HepG2 (cell line): Measurements from ENCODE around the gene KMT2B. TPM values are rescaled to one million over a fixed set of nuclear protein-coding genes. Genes with fewer than 3 reads are reported as not detected.

Experiments used
- ATAC-seq: fragments of 200-7000 bp; cut with Tn5 transposase; 3 replicates; pipeline ENCODE4 v1.9.1; 2020; ENCODE audit warnings: mild to moderate bottlenecking, moderate library complexity
- BruUV-seq: library from RNA; stranded (reverse); fragments of 400-500 nt; replicated peaks from 2 replicates; lab custom pipeline; 2021; lab: Mats Ljungman, UMichigan
- CTCF ChIA-PET: fragments of 300-600 bp; formaldehyde crosslinking; extraction: SDS; loops from one replicate; lab custom pipeline; 2021; ENCODE audit warnings: low total read pairs, inconsistent platforms, low intra/inter-chr PET ratio; lab: Yijun Ruan, JAX
- POLR2A ChIA-PET: fragments of 350-600 bp; sonication (Branson Sonifier 250); formaldehyde crosslinking; loops from one replicate; lab custom pipeline; 2020; ENCODE audit warnings: antibody characterized with exemption, inconsistent platforms; lab: Yijun Ruan, JAX
- DNase-seq: peaks from one replicate; pipeline ENCODE4 v3.0.0-alpha.2; 2015; ENCODE audit warnings: low spot score
- FAIRE-seq: peaks from 3 replicates; lab custom pipeline; 2011; peaks lifted over from hg19 to GRCh38; lab: Jason Lieb, UNC
- H2AFZ ChIP-seq: one replicate; pipeline ENCODE4 v1.6.1; 2011; ENCODE audit warnings: low read length, inconsistent platforms
- H3K27ac ChIP-seq: fragments of 300-600 bp; 3 replicates; pipeline ENCODE4 v1.8.0; 2011; ENCODE audit warnings: mixed run types, mild to moderate bottlenecking, mixed read lengths, low read length, inconsistent platforms; ENCODE audit not compliant: insufficient read depth; ENCODE audit errors: extremely low read length
- H3K27me3 ChIP-seq, 2 experiments: fragments of 200-600 bp in 1 of 2; 2 replicates in 1 of 2; 3 replicates in 1 of 2; pipeline versions ENCODE4 v1.6.0 to v1.8.0; 2011; ENCODE audit warnings: low read length in 2 of 2, mild to moderate bottlenecking in 2 of 2, moderate library complexity in 2 of 2, inconsistent platforms in 1 of 2; ENCODE audit not compliant: insufficient read depth in 2 of 2, control insufficient read depth in 1 of 2
- H3K36me3 ChIP-seq, 2 experiments: fragments of 200-600 bp in 1 of 2; replicated peaks in 1 of 2; 2 replicates in 1 of 2; 3 replicates in 1 of 2; pipeline versions ENCODE4 v1.5.1 to v1.8.0; 2011; ENCODE audit warnings: low read length in 2 of 2, inconsistent platforms in 1 of 2; ENCODE audit not compliant: insufficient read depth in 2 of 2, control insufficient read depth in 1 of 2
- H3K4me1 ChIP-seq: 2 replicates; pipeline ENCODE4 v1.5.1; 2012; ENCODE audit warnings: low read length, inconsistent platforms; ENCODE audit not compliant: insufficient read depth
- H3K4me2 ChIP-seq: 2 replicates; pipeline ENCODE4 v1.6.0; 2011; ENCODE audit warnings: low read depth, low read length, inconsistent platforms
- H3K4me3 ChIP-seq, 3 experiments: fragments of 200-600 bp in 1 of 3; sonication (generic), shearing (Covaris generic) in 1 of 3; replicated peaks in 1 of 3; 2 replicates each; pipeline ENCODE4 v1.5.1; 2011 to 2016; ENCODE audit warnings: low read length in 3 of 3, inconsistent platforms in 2 of 3, low read depth in 2 of 3, mild to moderate bottlenecking in 2 of 3, control low read depth in 1 of 3, mixed read lengths in 1 of 3; ENCODE audit not compliant: insufficient read depth in 1 of 3
- H3K79me2 ChIP-seq: one replicate; pipeline ENCODE4 v1.6.1; 2011; ENCODE audit warnings: low read length, inconsistent platforms; ENCODE audit not compliant: insufficient read depth
- H3K9ac ChIP-seq: 2 replicates; pipeline ENCODE4 v1.6.0; 2011; ENCODE audit warnings: mild to moderate bottlenecking, low read depth, low read length, inconsistent platforms; ENCODE audit not compliant: insufficient read depth
- H3K9me3 ChIP-seq: 2 replicates; pipeline ENCODE4 v1.5.1; 2012; ENCODE audit warnings: mild to moderate bottlenecking, low read length
- H4K20me1 ChIP-seq: 2 replicates; pipeline ENCODE4 v1.6.0; 2011; ENCODE audit warnings: inconsistent platforms, mild to moderate bottlenecking, low read length, moderate library complexity; ENCODE audit not compliant: insufficient read depth
- FOXA1 ChIP-seq, 2 experiments: fragments of 450-650 bp in 1 of 2; sonication (generic) in 1 of 2; formaldehyde crosslinking in 1 of 2; IDR thresholded peaks; 2 replicates each; pipeline versions ENCODE4 v1.4.0 to v1.6.1; 2016 to 2020; ENCODE audit warnings: missing genetic modification reagents in 1 of 2
- GATAD1 ChIP-seq: IDR thresholded peaks from 2 replicates; pipeline ENCODE4 v1.6.1; 2016; ENCODE audit warnings: missing genetic modification reagents, missing compliant biosample characterization
- HOXA3 ChIP-seq: sonication (generic); formaldehyde crosslinking; IDR thresholded peaks from 2 replicates; pipeline ENCODE4 v1.5.0; 2020; ENCODE audit warnings: missing genetic modification reagents
- NAIF1 ChIP-seq: sonication (generic); formaldehyde crosslinking; IDR thresholded peaks from 2 replicates; pipeline ENCODE4 v1.5.0; 2020; ENCODE audit warnings: mild to moderate bottlenecking, missing genetic modification reagents, borderline replicate concordance
- ONECUT2 ChIP-seq: sonication (generic); formaldehyde crosslinking; IDR thresholded peaks from 2 replicates; pipeline ENCODE4 v1.4.0; 2020; ENCODE audit warnings: missing genetic modification reagents
- PCBP1 ChIP-seq: fragments of 200-400 bp; formaldehyde crosslinking; IDR thresholded peaks from 2 replicates; pipeline ENCODE4 v1.6.1; 2017; ENCODE audit warnings: mild to moderate bottlenecking, low read depth, low read length, borderline replicate concordance
- PCBP2 ChIP-seq: fragments of 200-400 bp; formaldehyde crosslinking; optimal IDR thresholded peaks from 2 replicates; pipeline ENCODE3; 2018; ENCODE audit warnings: low read length, low read depth; ENCODE audit not compliant: poor library complexity, severe bottlenecking
- RXRB ChIP-seq: IDR thresholded peaks from 2 replicates; pipeline ENCODE4 v1.6.1; 2016; ENCODE audit warnings: borderline replicate concordance, missing genetic modification reagents, missing compliant biosample characterization
- SOX5 ChIP-seq: IDR thresholded peaks from 2 replicates; pipeline ENCODE4 v1.6.1; 2016; ENCODE audit warnings: borderline replicate concordance
- TCF7 ChIP-seq: sonication (generic); IDR thresholded peaks from 2 replicates; pipeline ENCODE4 v1.6.1; 2016; ENCODE audit warnings: antibody characterized with exemption, low read depth
- ZFP36L1 ChIP-seq: sonication (generic); formaldehyde crosslinking; IDR thresholded peaks from 2 replicates; pipeline ENCODE4 v1.8.0; 2022; ENCODE audit warnings: mild to moderate bottlenecking, missing genetic modification reagents, moderate library complexity
- ZKSCAN1 ChIP-seq: fragments of 150-350 bp; IDR thresholded peaks from 2 replicates; pipeline ENCODE4 v1.6.1; 2014; ENCODE audit warnings: low read length
- ZNF224 ChIP-seq: sonication (generic); formaldehyde crosslinking; IDR thresholded peaks from 2 replicates; pipeline ENCODE4 v1.5.0; 2020; ENCODE audit warnings: mild to moderate bottlenecking, missing genetic modification reagents
- ZNF33A ChIP-seq: sonication (generic); formaldehyde crosslinking; IDR thresholded peaks from 2 replicates; pipeline ENCODE4 v1.5.1; 2020; ENCODE audit warnings: missing genetic modification reagents, mild to moderate bottlenecking, moderate library complexity, borderline replicate concordance
- ZNF446 ChIP-seq: sonication (generic); formaldehyde crosslinking; IDR thresholded peaks from 2 replicates; pipeline ENCODE4 v1.5.0; 2020; ENCODE audit warnings: mild to moderate bottlenecking, missing genetic modification reagents
- WGBS: methylation state at CpG from one replicate; pipeline ENCODE4 v1.1.6; 2017; ENCODE audit warnings: low lambda C conversion rate; 5-methylcytosine and 5-hydroxymethylcytosine counted together
- in situ Hi-C: cut with HindIII; loops from 2 replicates; pipeline ENCODE4 v1.10.0; 2017; ENCODE audit warnings: low pct_unique_long_range_greater_than_20kb; ENCODE audit not compliant: extremely low pct_ligation_motif_present
- intact Hi-C: fragments of 100-400 bp; cut with micrococcal nuclease; formaldehyde crosslinking; loops from one replicate; pipeline ENCODE4 v1.10.0; 2022; ENCODE audit not compliant: unreplicated experiment
- polyA plus RNA-seq, 8 experiments: library from polyadenylated mRNA; depleted of rRNA in 3 of 8; stranded (reverse) in 7 of 8; unstranded in 1 of 8; fragments of >200 nt; fragmentation: Illumina TruSeq in 4 of 8; extraction: Trizol in 4 of 8; gene quantifications; 2 replicates each; pipeline versions ENCODE4 v1.2.1 to v1.2.3, GENCODE V29; 2011 to 2016; ENCODE audit warnings: low read depth in 4 of 8, missing spikeins in 1 of 8, mixed read lengths in 1 of 8; ENCODE audit not compliant: insufficient read depth in 1 of 8
- total RNA-seq, 5 experiments: library from RNA; depleted of rRNA; stranded (reverse); fragments of >200 nt; fragmentation: Illumina TruSeq; extraction: Trizol; gene quantifications; 2 replicates each; pipeline ENCODE4 v1.2.3, GENCODE V29; 2016; ENCODE audit warnings: low read depth in 1 of 5
- TF ChIP-seq, protein P1 (sequence below), 2 experiments: sonication (generic) in 1 of 2; formaldehyde crosslinking in 1 of 2; IDR thresholded peaks; 2 replicates each; pipeline versions ENCODE4 v1.4.0 to v1.6.1; 2018 to 2020; ENCODE audit warnings: missing genetic modification reagents in 2 of 2, borderline replicate concordance in 1 of 2, low read depth in 1 of 2, mild to moderate bottlenecking in 1 of 2, missing biosample characterization in 1 of 2
- TF ChIP-seq, protein P2 (sequence below): sonication (generic); formaldehyde crosslinking; IDR thresholded peaks from 2 replicates; pipeline ENCODE4 v1.5.1; 2020; ENCODE audit warnings: mild to moderate bottlenecking, missing genetic modification reagents, borderline replicate concordance

The KMT2B gene
- total and polyA plus RNA-seq, 2 of the 13 experiments (the other 11 are each of a cell fraction or from before 2014, with no cell fraction given) = 6.2 to 16.9 TPM

DNA sequence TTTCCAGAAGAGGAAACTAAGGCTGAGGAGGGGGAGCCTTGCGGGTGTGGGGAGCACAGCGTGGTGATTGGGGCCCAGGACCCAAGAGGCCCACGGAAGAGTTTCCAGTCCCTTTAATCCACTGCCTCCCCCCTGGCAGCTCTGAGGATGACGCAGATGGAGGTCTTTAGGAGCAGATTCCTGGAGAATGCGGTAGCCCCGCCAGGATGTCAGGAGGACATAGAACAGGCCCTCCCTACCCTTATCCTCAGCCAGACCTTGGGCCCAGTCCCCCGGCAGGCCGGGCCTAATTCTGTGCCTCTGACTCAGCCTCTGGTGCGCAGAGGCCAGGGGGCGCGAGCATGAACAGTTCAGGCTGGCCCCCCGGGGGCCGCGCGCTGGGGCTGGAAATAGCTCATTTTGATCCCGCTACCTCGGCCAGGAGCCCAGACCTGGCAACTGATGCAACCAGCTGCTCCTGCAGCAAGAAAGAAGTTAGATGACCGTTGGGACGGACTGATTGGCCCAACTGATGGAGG is 39.5 kb downstream of the KMT2B start:
- no peak for FAIRE-seq
- Histone ChIP-seq H3K9ac (peak overlapping the region; percentile 74), H3K4me1 (peaks cover 20% of the 10 kb centered on the region), H3K36me3 (peaks cover 5 to 34% of the 10 kb centered on the region in 2 experiments; a peak in 4 of 5 replicates), H3K27me3 (no peaks in the 10 kb centered on the region), H2AFZ (no peak overlapping the region), H3K79me2 (peaks cover 6% of the 10 kb centered on the region), H3K9me3 (no peaks in the 10 kb centered on the region), H4K20me1 (no peaks in the 10 kb centered on the region), H3K4me2 (peak overlapping the region; percentile 86), H3K4me3 (peak overlapping the region; percentile 65 to 83 (median 79)), H3K27ac (peak overlapping the region; percentile 79)
- DNase-seq = peak; percentile 24
- 25% methylated on average over 5 of the region's 19 CpGs for WGBS
- ATAC-seq = peak; percentile 46
- BruUV-seq = TSS peak; percentile 85
- intact Hi-C loops = no loop called here
- in situ Hi-C loops = no loop called here
- ChIA-PET POLR2A (interaction anchor here (0.7 to 1.5 kb wide), 4 partner anchors 9 to 17 kb away, joined by 3 to 17 read pairs (median 6); partner anchors contain the start of genes LIN37, PSENEN and U2AF1L4), CTCF (no interaction called here)
- no peak for TF ChIP-seq HOXA3
- TF ChIP-seq ZNF446 (CRISPR knock-in tag) = 0 out of 2 replicates have a peak, but pooled peaks have one; percentile 31
- TF ChIP-seq RXRB (CRISPR knock-in tag) = no peak
- 0 out of 2 replicates have a peak, but pooled peaks have one; percentile 35 for TF ChIP-seq ZNF224 (CRISPR knock-in tag)
- TF ChIP-seq, protein P1, sequence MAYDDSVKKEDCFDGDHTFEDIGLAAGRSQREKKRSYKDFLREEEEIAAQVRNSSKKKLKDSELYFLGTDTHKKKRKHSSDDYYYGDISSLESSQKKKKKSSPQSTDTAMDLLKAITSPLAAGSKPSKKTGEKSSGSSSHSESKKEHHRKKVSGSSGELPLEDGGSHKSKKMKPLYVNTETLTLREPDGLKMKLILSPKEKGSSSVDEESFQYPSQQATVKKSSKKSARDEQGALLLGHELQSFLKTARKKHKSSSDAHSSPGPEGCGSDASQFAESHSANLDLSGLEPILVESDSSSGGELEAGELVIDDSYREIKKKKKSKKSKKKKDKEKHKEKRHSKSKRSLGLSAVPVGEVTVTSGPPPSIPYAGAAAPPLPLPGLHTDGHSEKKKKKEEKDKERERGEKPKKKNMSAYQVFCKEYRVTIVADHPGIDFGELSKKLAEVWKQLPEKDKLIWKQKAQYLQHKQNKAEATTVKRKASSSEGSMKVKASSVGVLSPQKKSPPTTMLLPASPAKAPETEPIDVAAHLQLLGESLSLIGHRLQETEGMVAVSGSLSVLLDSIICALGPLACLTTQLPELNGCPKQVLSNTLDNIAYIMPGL (CRISPR knock-in tag; IDR thresholded peaks at IDR 0.05; ENCODE audit: borderline replicate concordance in 1 of 2, low read depth in 1 of 2) = no peak; a peak in 1 of 4 replicates
- TF ChIP-seq ZFP36L1 (CRISPR knock-in tag) = no peak
- no peak for TF ChIP-seq SOX5 (CRISPR knock-in tag)
- TF ChIP-seq PCBP1 = no peak
- no peak for TF ChIP-seq NAIF1
- no peak for TF ChIP-seq FOXA1 (IDR thresholded peaks at IDR 0.05)
- TF ChIP-seq FOXA1 (CRISPR knock-in tag; IDR thresholded peaks at IDR 0.05) = no peak
- TF ChIP-seq PCBP2 = no peak
- TF ChIP-seq GATAD1 (CRISPR knock-in tag) = no peak
- TF ChIP-seq TCF7 = no peak
- TF ChIP-seq ZKSCAN1 = no peak
- TF ChIP-seq, protein P2, sequence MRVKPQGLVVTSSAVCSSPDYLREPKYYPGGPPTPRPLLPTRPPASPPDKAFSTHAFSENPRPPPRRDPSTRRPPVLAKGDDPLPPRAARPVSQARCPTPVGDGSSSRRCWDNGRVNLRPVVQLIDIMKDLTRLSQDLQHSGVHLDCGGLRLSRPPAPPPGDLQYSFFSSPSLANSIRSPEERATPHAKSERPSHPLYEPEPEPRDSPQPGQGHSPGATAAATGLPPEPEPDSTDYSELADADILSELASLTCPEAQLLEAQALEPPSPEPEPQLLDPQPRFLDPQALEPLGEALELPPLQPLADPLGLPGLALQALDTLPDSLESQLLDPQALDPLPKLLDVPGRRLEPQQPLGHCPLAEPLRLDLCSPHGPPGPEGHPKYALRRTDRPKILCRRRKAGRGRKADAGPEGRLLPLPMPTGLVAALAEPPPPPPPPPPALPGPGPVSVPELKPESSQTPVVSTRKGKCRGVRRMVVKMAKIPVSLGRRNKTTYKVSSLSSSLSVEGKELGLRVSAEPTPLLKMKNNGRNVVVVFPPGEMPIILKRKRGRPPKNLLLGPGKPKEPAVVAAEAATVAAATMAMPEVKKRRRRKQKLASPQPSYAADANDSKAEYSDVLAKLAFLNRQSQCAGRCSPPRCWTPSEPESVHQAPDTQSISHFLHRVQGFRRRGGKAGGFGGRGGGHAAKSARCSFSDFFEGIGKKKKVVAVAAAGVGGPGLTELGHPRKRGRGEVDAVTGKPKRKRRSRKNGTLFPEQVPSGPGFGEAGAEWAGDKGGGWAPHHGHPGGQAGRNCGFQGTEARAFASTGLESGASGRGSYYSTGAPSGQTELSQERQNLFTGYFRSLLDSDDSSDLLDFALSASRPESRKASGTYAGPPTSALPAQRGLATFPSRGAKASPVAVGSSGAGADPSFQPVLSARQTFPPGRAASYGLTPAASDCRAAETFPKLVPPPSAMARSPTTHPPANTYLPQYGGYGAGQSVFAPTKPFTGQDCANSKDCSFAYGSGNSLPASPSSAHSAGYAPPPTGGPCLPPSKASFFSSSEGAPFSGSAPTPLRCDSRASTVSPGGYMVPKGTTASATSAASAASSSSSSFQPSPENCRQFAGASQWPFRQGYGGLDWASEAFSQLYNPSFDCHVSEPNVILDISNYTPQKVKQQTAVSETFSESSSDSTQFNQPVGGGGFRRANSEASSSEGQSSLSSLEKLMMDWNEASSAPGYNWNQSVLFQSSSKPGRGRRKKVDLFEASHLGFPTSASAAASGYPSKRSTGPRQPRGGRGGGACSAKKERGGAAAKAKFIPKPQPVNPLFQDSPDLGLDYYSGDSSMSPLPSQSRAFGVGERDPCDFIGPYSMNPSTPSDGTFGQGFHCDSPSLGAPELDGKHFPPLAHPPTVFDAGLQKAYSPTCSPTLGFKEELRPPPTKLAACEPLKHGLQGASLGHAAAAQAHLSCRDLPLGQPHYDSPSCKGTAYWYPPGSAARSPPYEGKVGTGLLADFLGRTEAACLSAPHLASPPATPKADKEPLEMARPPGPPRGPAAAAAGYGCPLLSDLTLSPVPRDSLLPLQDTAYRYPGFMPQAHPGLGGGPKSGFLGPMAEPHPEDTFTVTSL (CRISPR knock-in tag) = no peak
- no peak for TF ChIP-seq ZNF33A (CRISPR knock-in tag)
- TF ChIP-seq ONECUT2 (CRISPR knock-in tag) = no peak
